ENCODE measurements around the gene ADARB2.

Gene ADARB2

DNA sequence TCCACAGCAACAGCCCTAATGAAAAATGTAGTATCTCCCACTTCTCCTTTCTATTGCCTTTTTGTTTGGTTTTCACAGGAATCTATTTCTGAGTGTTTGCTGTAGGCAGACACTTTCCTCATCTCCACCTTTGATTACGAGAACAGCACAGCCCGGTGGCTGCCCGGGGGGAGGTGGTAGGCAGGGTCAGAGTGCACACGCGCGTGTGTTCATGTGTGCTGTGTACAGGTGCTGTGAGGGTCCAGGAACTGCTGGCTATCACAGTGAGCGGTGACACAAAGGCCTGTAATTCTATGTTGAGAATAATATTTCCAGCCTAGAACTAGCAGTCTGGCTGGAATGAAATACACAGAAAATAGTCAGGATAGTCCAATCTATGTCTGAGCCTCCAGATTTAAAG lies 212.8 kb downstream of the ADARB2 start:
- no peak for DNase-seq

- no peak for DNase-seq
Observed at GRCh38 chr10:1523221-1523620, 214.1 kb downstream of the ADARB2 start.

DNA sequence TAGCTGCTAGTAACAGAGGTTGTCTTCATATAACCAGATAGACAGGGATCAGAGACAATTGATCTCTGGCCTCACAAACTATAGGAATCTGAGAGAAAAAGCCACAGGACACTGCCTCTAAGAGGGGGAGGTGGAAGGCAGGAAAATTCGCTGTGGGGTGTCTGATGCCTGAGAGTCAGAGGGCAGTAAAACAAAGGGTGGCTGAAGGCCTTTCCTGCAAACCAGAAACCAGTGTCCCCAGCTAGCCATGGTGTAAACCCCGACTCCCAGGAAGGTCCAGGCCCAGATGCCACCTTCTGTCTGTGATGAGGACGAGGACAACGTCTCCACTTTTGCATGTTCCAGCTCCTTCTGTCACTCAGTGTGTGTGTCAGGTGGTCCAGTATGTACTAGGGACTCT lies 215.1 kb downstream of the ADARB2 start:
- no peak for DNase-seq

DNA sequence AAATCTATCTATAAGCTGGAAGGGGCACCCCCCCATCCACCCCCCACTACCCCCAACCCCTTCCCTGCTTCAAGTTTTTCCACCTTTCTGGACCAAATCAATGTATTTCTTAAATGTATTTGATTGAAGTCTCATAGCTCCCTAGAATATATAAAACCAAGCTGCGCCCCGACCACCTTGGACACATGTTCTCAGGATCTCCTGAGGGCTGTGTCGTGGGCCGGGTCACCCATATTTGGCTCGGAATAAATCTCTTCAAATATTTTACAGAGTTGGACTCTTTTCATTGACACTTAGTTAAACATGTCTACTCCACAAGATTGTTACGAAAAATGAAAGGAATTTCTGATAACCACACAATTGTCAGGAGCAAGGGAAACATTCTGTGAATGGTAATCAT lies 215.6 kb downstream of the ADARB2 start:
- no peak for DNase-seq

DNA sequence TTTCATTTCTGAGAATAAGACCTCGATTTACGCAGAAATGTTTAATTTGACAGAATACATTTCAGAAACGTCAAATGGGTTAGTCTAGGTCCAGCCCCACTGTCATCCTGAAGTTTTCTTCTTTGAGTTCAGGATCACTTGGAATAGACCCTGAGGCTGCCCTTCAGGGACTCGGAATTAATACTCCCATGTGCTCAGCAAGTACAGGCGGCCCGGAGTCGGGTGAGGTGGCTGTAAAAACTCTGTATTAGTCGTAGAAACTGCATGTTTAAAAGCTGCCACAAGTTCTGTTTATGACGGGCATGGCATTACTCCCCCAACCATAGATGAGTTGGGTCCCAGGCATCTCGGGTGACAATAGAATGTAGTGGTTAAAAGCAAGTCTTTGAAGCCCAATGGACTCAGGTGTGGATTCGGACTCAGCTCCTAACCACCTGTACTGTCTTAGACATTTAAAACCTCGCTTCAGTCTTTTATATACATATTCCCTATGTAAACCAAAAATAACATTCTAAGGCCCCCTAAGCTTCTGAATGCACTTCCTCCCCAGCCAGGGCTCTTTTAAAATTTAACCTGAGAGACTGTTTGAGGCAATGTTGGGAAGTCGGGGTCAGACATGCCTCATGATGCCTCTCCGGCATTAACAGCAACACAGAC lies 216.3 kb downstream of the ADARB2 start:
- DNase-seq, result no peak

GRCh38 chr10:1519391-1519790 lies 217.9 kb downstream of the ADARB2 start:
- DNase-seq, result no peak

- DNase-seq, result no peak
Observed at GRCh38 chr10:1517684-1518083, 219.6 kb downstream of the ADARB2 start.

DNA sequence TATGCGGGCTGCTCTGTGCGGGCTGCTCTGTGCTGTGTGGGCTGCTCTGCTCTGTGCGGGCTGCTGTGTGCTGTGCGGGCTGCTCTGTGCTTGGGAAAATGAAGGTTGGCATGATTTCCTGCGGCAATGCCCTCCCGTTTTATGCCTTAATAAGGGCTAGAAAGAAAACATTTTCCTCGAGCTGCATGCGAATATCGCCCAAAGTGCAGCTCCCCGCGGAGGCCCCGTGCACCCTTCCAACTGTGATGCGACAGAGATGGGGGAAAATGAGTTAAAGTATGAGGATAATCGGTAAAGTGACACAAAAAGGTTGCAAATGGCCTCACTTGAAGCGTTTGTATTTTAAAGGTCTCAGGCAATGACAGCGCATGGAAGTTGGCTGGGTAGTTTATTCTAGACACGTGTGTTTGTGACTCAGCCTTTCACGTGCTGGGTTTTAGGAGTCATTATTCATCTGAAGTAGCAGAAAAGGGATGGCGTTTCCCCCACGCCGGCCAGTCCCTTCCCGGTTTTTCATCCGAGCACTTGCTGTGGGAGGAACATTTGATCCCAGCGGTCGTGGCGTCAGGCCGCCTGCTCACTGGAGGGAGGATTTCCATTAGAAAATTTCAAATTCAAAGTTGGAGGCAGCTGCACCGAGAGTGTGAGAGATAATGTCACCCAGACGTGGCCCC lies 220.7 kb downstream of the ADARB2 start:
- no peak for DNase-seq

DNA sequence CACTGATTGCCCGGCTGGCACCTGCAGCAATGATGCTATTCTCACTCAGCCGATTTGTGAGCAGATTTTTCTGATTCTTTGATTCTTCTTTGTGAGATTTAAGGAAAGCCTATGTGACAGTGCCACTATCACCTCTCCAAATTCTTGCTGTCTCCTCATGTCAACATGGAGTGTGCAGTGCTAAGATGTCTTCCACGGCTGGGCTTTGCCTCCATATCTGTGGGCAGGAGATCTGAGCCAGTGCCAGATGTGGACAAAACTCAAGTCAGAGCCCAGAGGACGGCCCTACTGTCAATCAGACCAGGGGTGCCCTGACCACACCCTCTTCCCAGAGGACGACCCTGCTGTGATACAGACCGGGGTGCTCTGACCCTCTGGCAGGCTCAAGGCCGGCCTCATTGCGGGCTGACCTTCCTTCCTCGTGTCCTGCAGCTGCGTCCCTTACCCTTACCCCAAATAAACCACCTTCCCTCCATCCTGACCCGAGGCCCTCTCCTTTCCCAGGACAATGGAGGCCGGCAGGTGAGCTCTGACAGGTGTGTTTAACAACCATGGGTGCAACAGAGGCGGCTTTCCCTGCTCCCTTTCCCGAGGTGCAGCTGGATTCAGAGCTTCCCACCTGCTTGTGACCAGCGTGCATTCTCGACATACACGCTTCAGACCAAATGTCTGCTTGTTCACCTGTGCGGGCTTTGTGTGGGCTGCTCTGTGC lies 221.4 kb downstream of the ADARB2 start:
- no peak for DNase-seq

DNA sequence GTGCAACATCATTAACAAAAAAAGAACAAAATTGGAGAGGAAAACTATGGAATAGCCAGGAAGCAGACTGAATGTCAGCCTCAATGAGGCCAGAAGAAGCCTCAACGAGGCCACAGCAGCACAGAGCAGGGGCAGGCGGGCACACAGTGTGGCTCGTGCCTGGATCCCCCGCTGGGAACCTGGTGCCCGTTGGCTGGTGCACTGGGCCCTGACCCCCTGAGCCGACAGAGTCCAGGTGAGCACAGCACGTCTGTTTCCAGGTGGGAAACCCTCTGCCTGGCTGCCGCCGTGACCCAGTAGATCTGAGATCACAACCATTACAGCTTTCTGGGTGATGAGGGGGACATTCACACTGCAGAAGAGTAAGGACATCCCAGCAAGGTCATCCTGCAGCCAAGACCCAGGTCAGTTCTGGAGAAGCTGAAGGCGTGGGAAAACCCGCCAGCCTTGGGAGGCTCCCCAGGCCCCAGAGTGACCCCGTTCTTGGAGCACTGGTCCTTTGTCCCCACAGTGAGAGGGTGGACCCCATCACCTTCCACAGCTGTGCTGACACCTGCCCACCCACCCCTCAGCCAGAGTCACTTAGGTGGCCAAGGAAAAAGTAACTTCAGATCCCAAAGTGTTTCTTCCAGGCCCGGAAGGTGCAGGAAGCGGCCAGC lies 222.1 kb downstream of the ADARB2 start:
- DNase-seq, result no peak

GRCh38 chr10:1514681-1515080 lies 222.6 kb downstream of the ADARB2 start:
- DNase-seq, result no peak

GRCh38 chr10:1513221-1513620 lies 224.1 kb downstream of the ADARB2 start:
- DNase-seq, result no peak

DNA sequence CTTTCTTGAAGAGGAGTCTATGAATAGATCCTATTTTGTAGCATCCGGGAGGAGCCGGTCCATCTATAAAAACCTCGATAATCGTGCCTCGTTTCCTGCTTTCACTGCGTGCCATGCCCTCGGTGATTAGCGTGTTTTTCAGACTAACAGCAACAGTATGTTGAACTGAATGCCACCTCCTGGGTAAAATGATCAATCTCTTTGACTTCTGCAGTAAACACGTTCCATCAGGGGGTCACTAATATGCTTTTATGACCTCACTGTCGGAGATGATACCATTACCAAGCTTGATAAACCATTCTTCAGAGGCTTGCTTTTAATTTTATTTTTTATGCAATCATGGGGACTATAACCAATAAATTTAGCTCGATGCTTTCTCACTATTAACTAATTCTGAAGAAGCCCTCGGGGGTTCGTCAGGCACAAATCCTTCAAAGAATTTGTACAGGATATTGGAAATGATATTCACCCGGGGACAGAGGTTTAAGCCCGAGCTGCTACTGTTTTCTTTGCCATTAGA lies 228.3 kb downstream of the ADARB2 start:
- no peak for DNase-seq

GRCh38 chr10:1508096-1508495 lies 229.2 kb downstream of the ADARB2 start:
- DNase-seq, result no peak

DNA sequence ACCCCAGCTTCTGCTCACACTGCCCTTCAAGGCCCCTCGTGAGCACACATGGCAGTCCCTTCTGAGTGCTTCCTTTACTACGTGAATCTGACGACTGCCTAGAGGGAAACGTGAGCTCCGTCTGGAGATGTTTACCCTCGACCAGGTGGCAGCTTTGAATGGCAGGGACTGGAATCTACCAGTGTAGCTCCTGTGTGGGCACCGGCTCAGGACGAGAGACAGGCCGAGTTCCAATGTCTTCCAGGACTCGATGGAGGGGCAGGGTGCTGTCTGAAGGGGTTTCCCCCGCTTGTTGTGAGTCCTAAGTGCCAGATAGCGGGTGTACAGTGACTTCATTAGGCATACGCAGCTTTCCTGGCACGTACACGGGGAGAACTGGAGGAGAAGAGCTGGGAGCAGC lies 229.9 kb downstream of the ADARB2 start:
- no peak for DNase-seq

- no peak for DNase-seq
Observed at GRCh38 chr10:1504940-1505339, 232.4 kb downstream of the ADARB2 start.

GRCh38 chr10:1504286-1504685 lies 233.0 kb downstream of the ADARB2 start:
- no peak for DNase-seq

DNA sequence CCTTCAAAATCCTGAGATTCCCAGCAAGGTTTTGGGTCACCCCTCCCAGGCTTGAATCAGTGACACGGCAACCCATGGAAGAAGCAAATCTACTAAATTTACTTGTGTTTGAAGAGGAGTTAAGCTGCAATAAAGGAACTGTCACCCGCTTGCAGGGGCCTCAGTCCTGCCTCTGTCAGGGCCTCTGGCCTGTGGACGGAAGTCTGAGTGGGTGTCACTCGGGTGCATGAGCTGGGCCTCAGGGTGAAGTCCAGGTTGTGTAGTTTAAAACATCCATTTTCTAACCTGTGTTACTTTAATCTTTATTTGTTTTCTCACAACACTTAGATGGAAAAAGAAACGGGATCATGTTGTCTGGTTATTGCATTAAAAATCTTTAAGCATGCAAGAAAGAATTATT lies 234.9 kb downstream of the ADARB2 start:
- no peak for DNase-seq

DNA sequence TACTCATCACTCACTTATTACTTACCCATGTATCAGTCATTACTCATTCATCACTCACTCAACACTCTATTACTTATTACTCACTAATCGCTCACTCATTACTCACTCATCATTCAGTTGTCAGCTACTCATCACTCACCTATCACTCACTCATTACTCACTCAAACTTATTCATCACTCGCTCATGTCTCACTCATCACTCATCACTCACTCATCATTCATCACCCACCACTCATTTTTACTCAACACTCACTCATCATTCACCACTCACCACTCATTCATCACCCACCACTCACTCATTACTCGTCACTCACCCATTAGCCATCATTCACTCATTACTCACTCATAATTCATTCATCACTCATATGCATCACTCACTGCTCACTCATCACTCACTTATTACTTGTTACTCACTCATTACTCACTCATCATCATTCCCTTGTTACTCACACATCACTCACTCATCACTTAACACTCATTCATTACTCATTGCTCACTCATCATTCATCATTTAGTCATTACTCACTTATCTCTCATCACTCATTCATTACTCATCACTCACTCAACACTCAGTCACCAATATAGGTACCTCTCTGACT lies 237.9 kb downstream of the ADARB2 start:
- no peak for DNase-seq

- no peak for DNase-seq
Observed at GRCh38 chr10:1498746-1499358, 238.5 kb downstream of the ADARB2 start.

DNA sequence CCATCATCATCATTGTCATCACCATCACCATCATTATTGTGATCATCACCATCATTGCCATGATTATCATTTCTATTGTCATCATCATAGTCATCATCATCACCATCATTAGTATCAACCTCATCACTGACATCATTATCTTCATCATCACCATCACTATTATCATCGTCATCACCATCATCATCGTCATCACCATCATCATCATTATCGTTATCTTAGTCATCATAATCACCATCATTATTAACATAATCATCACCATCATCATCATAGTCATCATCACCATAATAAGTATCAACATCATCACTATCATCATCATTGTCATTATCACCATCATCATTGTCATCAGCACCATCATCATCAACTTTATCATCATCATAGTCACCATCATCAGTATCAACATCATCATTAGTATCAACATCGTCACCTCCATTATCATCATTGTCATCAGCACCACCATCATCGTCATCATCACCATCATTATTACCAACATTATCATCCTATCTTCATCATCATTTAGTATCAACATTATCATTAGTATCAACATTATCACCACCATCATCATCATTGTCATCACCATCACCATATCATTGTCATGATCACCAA lies 241.3 kb downstream of the ADARB2 start:
- DNase-seq, result no peak

GRCh38 chr10:1492641-1493040 lies 244.7 kb downstream of the ADARB2 start:
- DNase-seq, result no peak

All from right kidney (tissue), 1 donor.